Measurements from ENCODE around the gene RCC2. TPM values are rescaled to one million over a fixed set of nuclear protein-coding genes. Genes with fewer than 3 reads are reported as not detected.
"Not testable (repeated sequence)": the region's sequence is repeated elsewhere in the genome, so short reads cannot be mapped to it uniquely, and the experiment has no call there.

RCC2 gene
- total RNA-seq, 2 experiments from 2014 or later: 156 to 159 TPM

- CTCF ChIA-PET: no interaction called here
- POLR2A ChIA-PET: no interaction called here
These were observed 13.5 kb downstream of the RCC2 start for GRCh38 chr1:17425806-17426600.

- ChIA-PET POLR2A (no interaction called here), CTCF (no interaction called here)
These were observed 15.7 kb downstream of the RCC2 start for GRCh38 chr1:17423781-17424245.

GRCh38 chr1:17422461-17422860 lies 17.0 kb downstream of the RCC2 start:
- ChIA-PET POLR2A (no interaction called here), CTCF (no interaction called here)

- ChIA-PET CTCF (no interaction called here), POLR2A (interaction anchor here (0.5 kb wide), 1 partner anchor 11 kb away, joined by 3 read pairs; no protein-coding TSS in a partner anchor)
These were observed 19.0 kb downstream of the RCC2 start for GRCh38 chr1:17420391-17420918.

- ChIA-PET CTCF (interaction anchor here (1.2 to 1.4 kb wide), 2 partner anchors 14 to 21 kb away, joined by 4 read pairs; no protein-coding TSS in a partner anchor), POLR2A (no interaction called here)
These were observed 19.7 kb downstream of the RCC2 start for GRCh38 chr1:17419626-17420328.

- POLR2A ChIA-PET: no interaction called here
- CTCF ChIA-PET: no interaction called here
These were observed 23.1 kb downstream of the RCC2 start for GRCh38 chr1:17416389-17416788.

GRCh38 chr1:17414022-17414421 lies 25.5 kb downstream of the RCC2 start:
- ChIA-PET CTCF (interaction anchor here (0.6 kb wide), 1 partner anchor 81 kb away, joined by 3 read pairs; no protein-coding TSS in a partner anchor), POLR2A (no interaction called here)

GRCh38 chr1:17412093-17412870 lies 27.2 kb downstream of the RCC2 start:
- ChIA-PET CTCF (no interaction called here), POLR2A (interaction anchor here (0.5 kb wide), 1 partner anchor 23 kb away, joined by 3 read pairs; no protein-coding TSS in a partner anchor)

GRCh38 chr1:17409391-17409811 lies 30.1 kb downstream of the RCC2 start:
- ChIA-PET CTCF (interaction anchor here (0.9 kb wide), 1 partner anchor 10 kb away, joined by 3 read pairs; no protein-coding TSS in a partner anchor), POLR2A (no interaction called here)

GRCh38 chr1:17407786-17408514 lies 31.5 kb downstream of the RCC2 start:
- POLR2A ChIA-PET, CTCF ChIA-PET: not testable (repeated sequence)

GRCh38 chr1:17406760-17407475 lies 32.6 kb downstream of the RCC2 start:
- CTCF ChIA-PET, POLR2A ChIA-PET: not testable (repeated sequence)

- POLR2A ChIA-PET: no interaction called here
These were observed 33.3 kb downstream of the RCC2 start for GRCh38 chr1:17405898-17406759.

GRCh38 chr1:17404820-17405219 lies 34.7 kb downstream of the RCC2 start:
- ChIA-PET POLR2A (no interaction called here), CTCF (no interaction called here)

More at GRCh38 chr1:17405898-17406759, 33.3 kb downstream of the RCC2 start:
- CTCF ChIA-PET: no interaction called here

- CTCF ChIA-PET: no interaction called here
- POLR2A ChIA-PET: no interaction called here
These were observed 35.3 kb downstream of the RCC2 start for GRCh38 chr1:17404034-17404684.

- ChIA-PET CTCF (interaction anchor here (1.2 kb wide), 1 partner anchor 277 kb away, joined by 3 read pairs; no protein-coding TSS in a partner anchor), POLR2A (no interaction called here)
These were observed 36.4 kb downstream of the RCC2 start for GRCh38 chr1:17403081-17403480.

GRCh38 chr1:17401841-17402240 lies 37.6 kb downstream of the RCC2 start:
- CTCF ChIA-PET: no interaction called here
- POLR2A ChIA-PET: no interaction called here

GRCh38 chr1:17400725-17401341 lies 38.6 kb downstream of the RCC2 start:
- POLR2A ChIA-PET: no interaction called here
- CTCF ChIA-PET: no interaction called here
